GM12878 (cell line): ENCODE results near the gene TRPT1. TPM values are rescaled to one million over a fixed set of nuclear protein-coding genes. Genes with fewer than 3 reads are reported as not detected.

Source experiments
- ATAC-seq: fragments of 200-7000 bp; cut with Tn5 transposase; 3 replicates; pipeline ENCODE4 v1.9.1; 2020; ENCODE audit warnings: mild to moderate bottlenecking, moderate library complexity
- BruUV-seq: library from RNA; stranded (reverse); fragments of 400-500 nt; replicated peaks from 2 replicates; lab custom pipeline; 2021; lab: Mats Ljungman, UMichigan
- CTCF ChIA-PET: fragments of 300-600 bp; sonication (Branson Sonifier 250); formaldehyde crosslinking; extraction: SDS; loops from one replicate; lab custom pipeline; 2021; ENCODE audit warnings: inconsistent platforms; lab: Yijun Ruan, JAX
- POLR2A ChIA-PET: fragments of 350-600 bp; formaldehyde crosslinking; extraction: SDS; loops from one replicate; lab custom pipeline; 2021; ENCODE audit warnings: inconsistent platforms; lab: Charles Lee
- RAD21 ChIA-PET: fragments of 300-600 bp; sonication (Branson Sonifier 250); formaldehyde crosslinking; loops from one replicate; lab custom pipeline; 2023; ENCODE audit warnings: antibody characterized with exemption; ENCODE audit not compliant: unreplicated experiment; lab: Charles Lee
- SMC1A ChIA-PET: fragments of 300-600 bp; sonication (Branson Sonifier 250); formaldehyde crosslinking; loops from one replicate; lab custom pipeline; 2023; ENCODE audit not compliant: unreplicated experiment, uncharacterized antibody; lab: Charles Lee
- DNase-seq: peaks from one replicate; pipeline ENCODE4 v3.0.0-alpha.2; 2011; ENCODE audit warnings: low read depth, low spot score
- FAIRE-seq: peaks from 3 replicates; lab custom pipeline; 2011; peaks lifted over from hg19 to GRCh38; lab: Jason Lieb, UNC
- H2AFZ ChIP-seq: 2 replicates; pipeline ENCODE4 v1.6.0; 2011; ENCODE audit warnings: low read depth, low read length, control low read depth; ENCODE audit not compliant: control insufficient read depth
- H3K27ac ChIP-seq: 2 replicates; pipeline ENCODE4 v1.5.1; 2011; ENCODE audit warnings: control low read depth; ENCODE audit not compliant: control insufficient read depth, insufficient read depth
- H3K27me3 ChIP-seq, 2 experiments: replicated peaks in 1 of 2; 2 replicates each; pipeline versions ENCODE4 v1.6.0 to v1.6.1; 2011; ENCODE audit warnings: low read length in 1 of 2; ENCODE audit not compliant: control insufficient read depth in 2 of 2, insufficient read depth in 2 of 2
- H3K36me3 ChIP-seq, 2 experiments: 2 replicates each; pipeline ENCODE4 v1.5.1; 2011; ENCODE audit warnings: low read length in 1 of 2; ENCODE audit not compliant: control insufficient read depth in 2 of 2, insufficient read depth in 2 of 2
- H3K4me1 ChIP-seq: 2 replicates; pipeline ENCODE4 v1.6.1; 2011; ENCODE audit warnings: mild to moderate bottlenecking, low read length, moderate library complexity, mixed read lengths; ENCODE audit not compliant: control insufficient read depth, insufficient read depth
- H3K4me2 ChIP-seq: 2 replicates; pipeline ENCODE4 v1.6.0; 2011; ENCODE audit warnings: control low read depth; ENCODE audit not compliant: control insufficient read depth, insufficient read depth
- H3K4me3 ChIP-seq: fragments of 200-600 bp; sonication (generic); 2 replicates; pipeline ENCODE4 v1.5.1; 2016
- H3K79me2 ChIP-seq: 2 replicates; pipeline ENCODE4 v1.6.0; 2011; ENCODE audit warnings: low read length; ENCODE audit not compliant: control insufficient read depth, insufficient read depth
- H3K9ac ChIP-seq: 2 replicates; pipeline ENCODE4 v1.8.0; 2011; ENCODE audit warnings: low read length, control low read depth, mixed read lengths; ENCODE audit not compliant: control insufficient read depth, insufficient read depth
- H3K9me3 ChIP-seq: replicated peaks from 3 replicates; pipeline ENCODE4 v1.5.1; 2011; ENCODE audit warnings: mild to moderate bottlenecking, low read length; ENCODE audit not compliant: control insufficient read depth, insufficient read depth
- H4K20me1 ChIP-seq: 2 replicates; pipeline ENCODE4 v1.6.0; 2011; ENCODE audit not compliant: control insufficient read depth, insufficient read depth
- BACH1 ChIP-seq: fragments of 450-650 bp; IDR thresholded peaks from 2 replicates; pipeline ENCODE4 v1.6.1; 2017; ENCODE audit warnings: mild to moderate bottlenecking, borderline replicate concordance
- BCL11A ChIP-seq: IDR thresholded peaks from 2 replicates; pipeline ENCODE4 v1.6.1; 2011; ENCODE audit warnings: low read depth, low read length
- KAT2A ChIP-seq: conservative IDR thresholded peaks from 2 replicates; pipeline ENCODE4 v1.6.1; 2011; ENCODE audit warnings: low read depth, low read length; ENCODE audit not compliant: control insufficient read depth
- LARP7 ChIP-seq: fragments of 450-650 bp; IDR thresholded peaks from 2 replicates; pipeline ENCODE4 v1.6.1; 2017; ENCODE audit warnings: mild to moderate bottlenecking
- MTA2 ChIP-seq: fragments of 450-650 bp; IDR thresholded peaks from 2 replicates; pipeline ENCODE4 v1.6.1; 2016; ENCODE audit warnings: low read depth, mild to moderate bottlenecking, moderate library complexity
- NRF1 ChIP-seq: conservative IDR thresholded peaks from 2 replicates; pipeline ENCODE4 v1.6.1; 2011; ENCODE audit warnings: mild to moderate bottlenecking, low read depth, low read length, improper control_type of control experiment
- POU2F2 ChIP-seq: IDR thresholded peaks from 3 replicates; pipeline ENCODE4 v1.6.1; 2011; ENCODE audit warnings: low read depth, mild to moderate bottlenecking, low read length, borderline replicate concordance
- SP1 ChIP-seq: IDR thresholded peaks from one replicate; pipeline ENCODE4 v1.6.1; 2011; ENCODE audit warnings: low read depth, low read length
- TARDBP ChIP-seq: IDR thresholded peaks from 2 replicates; pipeline ENCODE4 v1.6.1; 2016; ENCODE audit warnings: borderline replicate concordance
- TBL1XR1 ChIP-seq: IDR thresholded peaks from 2 replicates; pipeline ENCODE4 v1.6.1; 2012; ENCODE audit warnings: low read depth, low read length, improper control_type of control experiment
- TCF7 ChIP-seq: IDR thresholded peaks from 2 replicates; pipeline ENCODE4 v1.6.1; 2014; ENCODE audit warnings: antibody characterized with exemption, borderline replicate concordance
- ZNF207 ChIP-seq: fragments of 450-650 bp; IDR thresholded peaks from 2 replicates; pipeline ENCODE4 v1.6.1; 2014; ENCODE audit warnings: antibody characterized with exemption, mild to moderate bottlenecking, borderline replicate concordance
- ZNF622 ChIP-seq: fragments of 450-650 bp; IDR thresholded peaks from 2 replicates; pipeline ENCODE4 v1.6.1; 2017; ENCODE audit warnings: mild to moderate bottlenecking, inconsistent platforms
- WGBS: methylation state at CpG from one replicate; pipeline ENCODE4 v1.1.6; 2016; ENCODE audit warnings: low lambda C conversion rate; ENCODE audit not compliant: insufficient replicate concordance, insufficient coverage; ENCODE audit errors: missing lambda C conversion rate; 5-methylcytosine and 5-hydroxymethylcytosine counted together
- in situ Hi-C: fragments of 300-500 bp; cut with MboI; formaldehyde crosslinking; loops from 9 replicates; pipeline ENCODE4 v1.14.3; 2018; ENCODE audit warnings: mixed read lengths
- intact Hi-C: fragments of 100-400 bp; cut with micrococcal nuclease; formaldehyde crosslinking; loops from one replicate; pipeline ENCODE4 v1.14.2; 2022; ENCODE audit not compliant: unreplicated experiment
- polyA plus RNA-seq, 11 experiments: library from polyadenylated mRNA; depleted of rRNA in 4 of 11; unstranded in 6 of 11; stranded (reverse) in 5 of 11; fragments of >200 nt; fragmentation: Nextera tagmentation in 4 of 11; fragmentation: Illumina TruSeq in 1 of 11; extraction: Ambion mirVana in 4 of 11; extraction: Trizol in 1 of 11; gene quantifications; 1 replicate in 1 of 11; 2 replicates in 10 of 11; pipeline versions ENCODE4 v1.2.1 to v1.2.3, GENCODE V29; 2011 to 2016; ENCODE audit warnings: inconsistent platforms in 2 of 11, missing spikeins in 2 of 11, low read depth in 1 of 11
- total RNA-seq, 4 experiments: library from RNA; depleted of rRNA in 3 of 4; stranded (reverse); fragments of >200 nt in 3 of 4; fragmentation: Illumina TruSeq in 1 of 4; extraction: Trizol in 1 of 4; gene quantifications; 2 replicates each; pipeline versions ENCODE4 v1.2.1 to v1.2.3, GENCODE V29; 2013 to 2021
- TF ChIP-seq, protein P1 (sequence below), 3 experiments: IDR thresholded peaks in 2 of 3; conservative IDR thresholded peaks in 1 of 3; 2 replicates each; pipeline ENCODE4 v1.5.1; 2011; ENCODE audit warnings: low read depth in 3 of 3, low read length in 3 of 3, mild to moderate bottlenecking in 3 of 3, control low read depth in 2 of 3, moderate library complexity in 2 of 3, inconsistent platforms in 1 of 3, mixed read lengths in 1 of 3; ENCODE audit not compliant: control insufficient read depth in 2 of 3, insufficient read depth in 1 of 3; ENCODE audit errors: extremely low read depth in 1 of 3
- TF ChIP-seq, protein P2 (sequence below): fragments of 450-650 bp; IDR thresholded peaks from 2 replicates; pipeline ENCODE4 v1.6.1; 2016; ENCODE audit warnings: mild to moderate bottlenecking

Gene TRPT1
- total and polyA plus RNA-seq, 10 of the 15 experiments (the other 5 are each of a cell fraction or from before 2014, with no cell fraction given), result 7.1 to 63.0 (median 31.4) TPM

DNA sequence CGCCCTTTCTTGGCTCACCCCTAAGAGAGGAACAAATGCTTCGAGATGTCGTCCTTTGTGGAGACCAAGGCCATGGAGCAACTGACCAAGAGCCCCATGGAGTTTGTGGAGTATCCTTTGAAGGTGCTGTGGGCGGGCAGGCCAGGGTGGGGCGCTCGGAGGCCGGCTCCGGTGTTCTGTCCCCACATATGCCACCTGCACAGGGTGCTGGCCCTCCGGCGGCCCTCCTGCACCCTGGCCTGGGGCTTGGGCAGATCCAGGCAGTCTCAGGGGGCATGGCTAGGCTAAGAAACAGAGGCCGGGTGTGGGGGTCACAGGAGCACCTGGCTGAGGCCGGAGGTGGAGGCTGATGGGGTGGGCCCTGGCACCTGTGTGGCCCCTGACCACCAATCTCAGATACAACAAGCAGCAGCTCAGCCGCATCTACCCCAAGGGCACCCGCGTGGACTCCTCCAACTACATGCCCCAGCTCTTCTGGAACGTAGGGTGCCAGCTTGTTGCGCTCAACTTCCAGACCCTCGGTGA lies 35.6 kb upstream of the TRPT1 start (continued):
- TF ChIP-seq, protein P1, sequence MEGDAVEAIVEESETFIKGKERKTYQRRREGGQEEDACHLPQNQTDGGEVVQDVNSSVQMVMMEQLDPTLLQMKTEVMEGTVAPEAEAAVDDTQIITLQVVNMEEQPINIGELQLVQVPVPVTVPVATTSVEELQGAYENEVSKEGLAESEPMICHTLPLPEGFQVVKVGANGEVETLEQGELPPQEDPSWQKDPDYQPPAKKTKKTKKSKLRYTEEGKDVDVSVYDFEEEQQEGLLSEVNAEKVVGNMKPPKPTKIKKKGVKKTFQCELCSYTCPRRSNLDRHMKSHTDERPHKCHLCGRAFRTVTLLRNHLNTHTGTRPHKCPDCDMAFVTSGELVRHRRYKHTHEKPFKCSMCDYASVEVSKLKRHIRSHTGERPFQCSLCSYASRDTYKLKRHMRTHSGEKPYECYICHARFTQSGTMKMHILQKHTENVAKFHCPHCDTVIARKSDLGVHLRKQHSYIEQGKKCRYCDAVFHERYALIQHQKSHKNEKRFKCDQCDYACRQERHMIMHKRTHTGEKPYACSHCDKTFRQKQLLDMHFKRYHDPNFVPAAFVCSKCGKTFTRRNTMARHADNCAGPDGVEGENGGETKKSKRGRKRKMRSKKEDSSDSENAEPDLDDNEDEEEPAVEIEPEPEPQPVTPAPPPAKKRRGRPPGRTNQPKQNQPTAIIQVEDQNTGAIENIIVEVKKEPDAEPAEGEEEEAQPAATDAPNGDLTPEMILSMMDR (IDR thresholded peaks at IDR 0.05 in 2 of 3, conservative IDR thresholded peaks at IDR 0.05 in 1 of 3; ENCODE audit: control insufficient read depth in 2 of 3, extremely low read depth in 1 of 3, insufficient read depth in 1 of 3, low read depth in 3 of 3, low read length in 3 of 3), result no peak
- no peak for TF ChIP-seq TARDBP
- TF ChIP-seq, all 136 proteins: peak for 0

DNA sequence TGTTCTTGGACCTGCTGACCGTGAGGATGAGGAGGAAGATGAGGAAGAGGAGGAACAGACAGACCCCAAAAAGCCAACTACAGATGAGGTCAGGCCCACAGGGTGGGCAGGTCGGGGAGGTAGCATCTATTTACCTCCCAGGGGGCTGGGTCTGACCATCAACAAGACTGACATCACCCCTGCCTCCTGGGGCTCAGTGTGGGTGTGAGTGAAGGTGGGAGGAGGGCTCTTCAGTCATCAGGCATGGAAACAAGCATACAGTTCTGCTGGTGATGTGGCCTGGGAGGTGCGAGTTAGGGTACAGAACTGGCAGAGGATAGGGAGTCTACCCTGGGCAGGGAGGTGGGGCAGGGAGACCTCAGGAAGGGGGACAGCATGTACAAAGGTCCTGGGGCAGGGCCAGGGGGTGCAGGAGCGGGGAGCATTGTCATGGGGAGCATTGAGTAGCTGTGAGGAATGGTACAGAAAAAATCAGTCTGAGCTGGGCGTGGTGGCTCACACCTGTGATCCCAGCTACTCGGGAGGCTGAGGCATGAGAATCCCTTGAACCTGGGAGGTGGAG lies 34.2 kb upstream of the TRPT1 start:
- WGBS, result 73% methylated on average over 6 of the region's 6 CpGs
- Histone ChIP-seq H3K36me3 (peaks cover 0 to 5% of the 10 kb centered on the region in 2 experiments; a peak in 2 of 4 replicates), H3K27me3 (no peaks in the 10 kb centered on the region), H3K79me2 (no peaks in the 10 kb centered on the region), H3K4me3 (no peak overlapping the region), H2AFZ (no peak overlapping the region), H3K27ac (peak overlapping the region; percentile 17; the same call in 1 of the 2 replicates), H4K20me1 (no peaks in the 10 kb centered on the region), H3K4me1 (peaks cover 11% of the 10 kb centered on the region), H3K9me3 (no peaks in the 10 kb centered on the region), H3K4me2 (no peak overlapping the region), H3K9ac (no peak overlapping the region)
- SMC1A ChIA-PET, result no interaction called here
- ATAC-seq (peak; percentile 70), DNase-seq (no peak), FAIRE-seq (no peak)
- POLR2A ChIA-PET, result interaction anchor here (0.6 to 1.2 kb wide), 3 partner anchors 14 to 1812 kb away, joined by 3 to 4 read pairs (median 3); partner anchors contain the start of gene PPP1R14B
- in situ Hi-C loops, result no loop called here
- TF ChIP-seq SP1 (no peak), BCL11A (no peak), TCF7 (no peak), LARP7 (no peak), ZNF622 (no peak), BACH1 (no peak), ZNF207 (no peak), MTA2 (no peak), POU2F2 (no peak), TBL1XR1 (no peak), NRF1 (no peak), KAT2A (no peak)
- TF ChIP-seq, protein P2, sequence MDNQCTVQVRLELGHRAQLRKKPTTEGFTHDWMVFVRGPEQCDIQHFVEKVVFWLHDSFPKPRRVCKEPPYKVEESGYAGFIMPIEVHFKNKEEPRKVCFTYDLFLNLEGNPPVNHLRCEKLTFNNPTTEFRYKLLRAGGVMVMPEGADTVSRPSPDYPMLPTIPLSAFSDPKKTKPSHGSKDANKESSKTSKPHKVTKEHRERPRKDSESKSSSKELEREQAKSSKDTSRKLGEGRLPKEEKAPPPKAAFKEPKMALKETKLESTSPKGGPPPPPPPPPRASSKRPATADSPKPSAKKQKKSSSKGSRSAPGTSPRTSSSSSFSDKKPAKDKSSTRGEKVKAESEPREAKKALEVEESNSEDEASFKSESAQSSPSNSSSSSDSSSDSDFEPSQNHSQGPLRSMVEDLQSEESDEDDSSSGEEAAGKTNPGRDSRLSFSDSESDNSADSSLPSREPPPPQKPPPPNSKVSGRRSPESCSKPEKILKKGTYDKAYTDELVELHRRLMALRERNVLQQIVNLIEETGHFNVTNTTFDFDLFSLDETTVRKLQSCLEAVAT, result no peak
- CTCF ChIA-PET, result interaction anchor here (1.0 to 1.5 kb wide), 2 partner anchors 9 kb away, joined by 3 to 5 read pairs; partner anchors contain the start of gene PLCB3
- no TSS peak for BruUV-seq
- intact Hi-C loops, result no loop called here
- RAD21 ChIA-PET, result interaction anchor here (0.7 kb wide), 1 partner anchor 53 kb away, joined by 3 read pairs; the partner anchor contains the start of gene FERMT3
